HepG2 (cell line): Measurements from ENCODE around the gene SRC. TPM values are rescaled to one million over a fixed set of nuclear protein-coding genes. Genes with fewer than 3 reads are reported as not detected.

Experiments
- ATM ChIP-seq: fragments of 450-650 bp; IDR thresholded peaks from 2 replicates; pipeline ENCODE4 v1.7.1; 2017; ENCODE audit warnings: mild to moderate bottlenecking, borderline replicate concordance
- DPF2 ChIP-seq: sonication (generic); formaldehyde crosslinking; IDR thresholded peaks from 2 replicates; pipeline ENCODE4 v1.4.0; 2020; ENCODE audit warnings: mild to moderate bottlenecking, low read depth, missing genetic modification reagents, borderline replicate concordance
- HNRNPLL ChIP-seq: fragments of 200-400 bp; formaldehyde crosslinking; IDR thresholded peaks from 2 replicates; pipeline ENCODE4 v1.6.1; 2017; ENCODE audit warnings: mild to moderate bottlenecking, low read depth, low read length; ENCODE audit not compliant: poor library complexity, severe bottlenecking
- KAT8 ChIP-seq: IDR thresholded peaks from 2 replicates; pipeline ENCODE4 v1.6.1; 2016; ENCODE audit warnings: missing genetic modification reagents, missing compliant biosample characterization
- NCOA5 ChIP-seq: sonication (generic); formaldehyde crosslinking; IDR thresholded peaks from 2 replicates; pipeline ENCODE4 v1.4.0; 2020; ENCODE audit warnings: missing genetic modification reagents
- RBAK ChIP-seq: sonication (generic); formaldehyde crosslinking; IDR thresholded peaks from 2 replicates; pipeline ENCODE4 v1.5.1; 2020; ENCODE audit warnings: mild to moderate bottlenecking, missing genetic modification reagents
- SP5 ChIP-seq: IDR thresholded peaks from 2 replicates; pipeline ENCODE4 v1.6.1; 2016; ENCODE audit warnings: low read depth, borderline replicate concordance
- STAG1 ChIP-seq: sonication (generic); formaldehyde crosslinking; IDR thresholded peaks from 2 replicates; pipeline ENCODE4 v1.4.0; 2020; ENCODE audit warnings: missing genetic modification reagents
- ZNF367 ChIP-seq: sonication (generic); formaldehyde crosslinking; IDR thresholded peaks from 2 replicates; pipeline ENCODE4 v1.4.0; 2020; ENCODE audit warnings: missing genetic modification reagents, borderline replicate concordance
- ZNF530 ChIP-seq: sonication (generic); formaldehyde crosslinking; IDR thresholded peaks from 2 replicates; pipeline ENCODE4 v1.5.0; 2020; ENCODE audit warnings: low read depth, mild to moderate bottlenecking, missing genetic modification reagents
- ZNF749 ChIP-seq: sonication (generic); formaldehyde crosslinking; IDR thresholded peaks from 2 replicates; pipeline ENCODE4 v1.8.0; 2022; ENCODE audit warnings: mild to moderate bottlenecking, missing genetic modification reagents, moderate library complexity, borderline replicate concordance
- ZNF780A ChIP-seq: sonication (generic); formaldehyde crosslinking; IDR thresholded peaks from 2 replicates; pipeline ENCODE4 v1.8.0; 2022; ENCODE audit warnings: mild to moderate bottlenecking, missing genetic modification reagents, moderate library complexity
- polyA plus RNA-seq, 8 experiments: library from polyadenylated mRNA; depleted of rRNA in 3 of 8; stranded (reverse) in 7 of 8; unstranded in 1 of 8; fragments of >200 nt; fragmentation: Illumina TruSeq in 4 of 8; extraction: Trizol in 4 of 8; gene quantifications; 2 replicates each; pipeline versions ENCODE4 v1.2.1 to v1.2.3, GENCODE V29; 2011 to 2016; ENCODE audit warnings: low read depth in 4 of 8, missing spikeins in 1 of 8, mixed read lengths in 1 of 8; ENCODE audit not compliant: insufficient read depth in 1 of 8
- total RNA-seq, 5 experiments: library from RNA; depleted of rRNA; stranded (reverse); fragments of >200 nt; fragmentation: Illumina TruSeq; extraction: Trizol; gene quantifications; 2 replicates each; pipeline ENCODE4 v1.2.3, GENCODE V29; 2016; ENCODE audit warnings: low read depth in 1 of 5
- TF ChIP-seq, protein P1 (sequence below), 2 experiments: sonication (generic) in 1 of 2; formaldehyde crosslinking in 1 of 2; IDR thresholded peaks; 2 replicates each; pipeline versions ENCODE4 v1.4.0 to v1.6.1; 2018 to 2020; ENCODE audit warnings: missing genetic modification reagents in 2 of 2, borderline replicate concordance in 1 of 2, low read depth in 1 of 2, mild to moderate bottlenecking in 1 of 2, missing biosample characterization in 1 of 2
- TF ChIP-seq, protein P2 (sequence below): sonication (generic); formaldehyde crosslinking; IDR thresholded peaks from 2 replicates; pipeline ENCODE4 v1.5.0; 2020; ENCODE audit warnings: mild to moderate bottlenecking, missing genetic modification reagents
- TF ChIP-seq, protein P3 (sequence below): sonication (generic); formaldehyde crosslinking; IDR thresholded peaks from 2 replicates; pipeline ENCODE4 v1.5.0; 2020; ENCODE audit warnings: missing genetic modification reagents
- TF ChIP-seq, protein P4 (sequence below): IDR thresholded peaks from 2 replicates; pipeline ENCODE4 v1.6.1; 2012; ENCODE audit warnings: inconsistent platforms
- TF ChIP-seq, protein P5 (sequence below): IDR thresholded peaks from 2 replicates; pipeline ENCODE4 v1.6.1; 2012; ENCODE audit warnings: low read depth, low read length, improper control_type of control experiment
- TF ChIP-seq, protein P6 (sequence below): IDR thresholded peaks from 2 replicates; pipeline ENCODE4 v1.6.1; 2016; ENCODE audit warnings: missing compliant biosample characterization, missing genetic modification reagents, borderline replicate concordance
- TF ChIP-seq, protein P7 (sequence below): sonication (generic); formaldehyde crosslinking; IDR thresholded peaks from 2 replicates; pipeline ENCODE4 v1.8.1; 2023; ENCODE audit warnings: mild to moderate bottlenecking, missing genetic modification reagents, borderline replicate concordance

SRC gene
- total and polyA plus RNA-seq, 2 of the 13 experiments (the other 11 are each of a cell fraction or from before 2014, with no cell fraction given): 54.7 to 192 TPM

DNA sequence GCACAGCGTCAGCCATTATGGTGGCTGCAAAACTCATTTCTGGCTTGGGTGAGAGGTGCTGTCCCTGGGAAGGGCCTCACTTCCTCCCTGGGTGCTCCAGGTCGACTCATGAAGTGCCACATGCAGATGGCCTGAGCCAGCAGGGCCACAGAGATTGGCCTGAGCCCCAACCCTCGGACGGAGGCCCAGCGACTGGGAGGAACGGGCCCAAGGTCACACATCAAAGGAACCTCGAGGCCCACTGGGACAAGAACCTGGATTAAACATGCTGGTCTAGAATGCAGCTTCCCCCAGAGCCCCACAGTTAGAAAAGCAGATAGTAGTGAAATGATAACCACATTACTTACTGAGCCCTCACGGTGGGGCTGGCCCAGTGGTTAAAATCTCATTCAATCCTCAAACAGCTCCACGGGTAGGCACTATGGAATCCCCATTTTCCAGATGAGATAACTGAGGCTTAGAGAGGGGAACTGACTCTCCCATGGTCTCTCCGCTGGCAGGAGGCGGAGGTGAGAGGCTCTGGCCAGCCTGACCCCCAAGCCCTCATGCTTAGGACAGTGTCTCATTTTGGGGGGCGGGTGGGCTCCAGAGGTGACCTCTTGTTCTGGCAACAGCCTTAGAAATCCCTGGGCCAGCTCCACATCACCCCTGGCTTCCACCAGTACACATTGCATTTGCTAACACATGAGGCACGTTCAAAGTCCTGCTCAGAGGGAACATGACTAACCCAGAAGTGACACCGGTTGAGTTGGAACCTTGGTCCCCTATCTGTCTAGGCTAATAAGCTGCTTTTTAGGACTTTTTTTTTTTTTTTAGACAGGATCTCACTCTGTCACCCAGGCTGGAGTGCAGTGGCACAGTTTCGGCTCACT lies 53.0 kb downstream of the SRC start (continued):
- TF ChIP-seq, protein P1, sequence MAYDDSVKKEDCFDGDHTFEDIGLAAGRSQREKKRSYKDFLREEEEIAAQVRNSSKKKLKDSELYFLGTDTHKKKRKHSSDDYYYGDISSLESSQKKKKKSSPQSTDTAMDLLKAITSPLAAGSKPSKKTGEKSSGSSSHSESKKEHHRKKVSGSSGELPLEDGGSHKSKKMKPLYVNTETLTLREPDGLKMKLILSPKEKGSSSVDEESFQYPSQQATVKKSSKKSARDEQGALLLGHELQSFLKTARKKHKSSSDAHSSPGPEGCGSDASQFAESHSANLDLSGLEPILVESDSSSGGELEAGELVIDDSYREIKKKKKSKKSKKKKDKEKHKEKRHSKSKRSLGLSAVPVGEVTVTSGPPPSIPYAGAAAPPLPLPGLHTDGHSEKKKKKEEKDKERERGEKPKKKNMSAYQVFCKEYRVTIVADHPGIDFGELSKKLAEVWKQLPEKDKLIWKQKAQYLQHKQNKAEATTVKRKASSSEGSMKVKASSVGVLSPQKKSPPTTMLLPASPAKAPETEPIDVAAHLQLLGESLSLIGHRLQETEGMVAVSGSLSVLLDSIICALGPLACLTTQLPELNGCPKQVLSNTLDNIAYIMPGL (CRISPR knock-in tag; IDR thresholded peaks at IDR 0.05; ENCODE audit: borderline replicate concordance in 1 of 2, low read depth in 1 of 2): peak in 1 of 2 experiments; percentile 57; a peak in 2 of 4 replicates
- TF ChIP-seq KAT8 (CRISPR knock-in tag) (no peak), DPF2 (CRISPR knock-in tag) (peak; percentile 52), ATM (no peak), STAG1 (CRISPR knock-in tag) (peak; percentile 64), SP5 (no peak; the same call in 1 of the 2 replicates), NCOA5 (no peak), ZNF780A (CRISPR knock-in tag) (no peak), ZNF530 (CRISPR knock-in tag) (no peak), HNRNPLL (peak; percentile 10), RBAK (CRISPR knock-in tag) (no peak), ZNF367 (CRISPR knock-in tag) (no peak), ZNF749 (CRISPR knock-in tag) (0 out of 2 replicates have a peak, but pooled peaks have one; percentile 39)
- TF ChIP-seq, protein P2, sequence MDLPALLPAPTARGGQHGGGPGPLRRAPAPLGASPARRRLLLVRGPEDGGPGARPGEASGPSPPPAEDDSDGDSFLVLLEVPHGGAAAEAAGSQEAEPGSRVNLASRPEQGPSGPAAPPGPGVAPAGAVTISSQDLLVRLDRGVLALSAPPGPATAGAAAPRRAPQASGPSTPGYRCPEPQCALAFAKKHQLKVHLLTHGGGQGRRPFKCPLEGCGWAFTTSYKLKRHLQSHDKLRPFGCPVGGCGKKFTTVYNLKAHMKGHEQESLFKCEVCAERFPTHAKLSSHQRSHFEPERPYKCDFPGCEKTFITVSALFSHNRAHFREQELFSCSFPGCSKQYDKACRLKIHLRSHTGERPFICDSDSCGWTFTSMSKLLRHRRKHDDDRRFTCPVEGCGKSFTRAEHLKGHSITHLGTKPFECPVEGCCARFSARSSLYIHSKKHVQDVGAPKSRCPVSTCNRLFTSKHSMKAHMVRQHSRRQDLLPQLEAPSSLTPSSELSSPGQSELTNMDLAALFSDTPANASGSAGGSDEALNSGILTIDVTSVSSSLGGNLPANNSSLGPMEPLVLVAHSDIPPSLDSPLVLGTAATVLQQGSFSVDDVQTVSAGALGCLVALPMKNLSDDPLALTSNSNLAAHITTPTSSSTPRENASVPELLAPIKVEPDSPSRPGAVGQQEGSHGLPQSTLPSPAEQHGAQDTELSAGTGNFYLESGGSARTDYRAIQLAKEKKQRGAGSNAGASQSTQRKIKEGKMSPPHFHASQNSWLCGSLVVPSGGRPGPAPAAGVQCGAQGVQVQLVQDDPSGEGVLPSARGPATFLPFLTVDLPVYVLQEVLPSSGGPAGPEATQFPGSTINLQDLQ (CRISPR knock-in tag): peak; percentile 89
- TF ChIP-seq, protein P3, sequence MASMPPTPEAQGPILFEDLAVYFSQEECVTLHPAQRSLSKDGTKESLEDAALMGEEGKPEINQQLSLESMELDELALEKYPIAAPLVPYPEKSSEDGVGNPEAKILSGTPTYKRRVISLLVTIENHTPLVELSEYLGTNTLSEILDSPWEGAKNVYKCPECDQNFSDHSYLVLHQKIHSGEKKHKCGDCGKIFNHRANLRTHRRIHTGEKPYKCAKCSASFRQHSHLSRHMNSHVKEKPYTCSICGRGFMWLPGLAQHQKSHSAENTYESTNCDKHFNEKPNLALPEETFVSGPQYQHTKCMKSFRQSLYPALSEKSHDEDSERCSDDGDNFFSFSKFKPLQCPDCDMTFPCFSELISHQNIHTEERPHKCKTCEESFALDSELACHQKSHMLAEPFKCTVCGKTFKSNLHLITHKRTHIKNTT (CRISPR knock-in tag): no peak
- TF ChIP-seq, protein P4, sequence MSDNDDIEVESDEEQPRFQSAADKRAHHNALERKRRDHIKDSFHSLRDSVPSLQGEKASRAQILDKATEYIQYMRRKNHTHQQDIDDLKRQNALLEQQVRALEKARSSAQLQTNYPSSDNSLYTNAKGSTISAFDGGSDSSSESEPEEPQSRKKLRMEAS: peak; percentile 68
- TF ChIP-seq, protein P5, sequence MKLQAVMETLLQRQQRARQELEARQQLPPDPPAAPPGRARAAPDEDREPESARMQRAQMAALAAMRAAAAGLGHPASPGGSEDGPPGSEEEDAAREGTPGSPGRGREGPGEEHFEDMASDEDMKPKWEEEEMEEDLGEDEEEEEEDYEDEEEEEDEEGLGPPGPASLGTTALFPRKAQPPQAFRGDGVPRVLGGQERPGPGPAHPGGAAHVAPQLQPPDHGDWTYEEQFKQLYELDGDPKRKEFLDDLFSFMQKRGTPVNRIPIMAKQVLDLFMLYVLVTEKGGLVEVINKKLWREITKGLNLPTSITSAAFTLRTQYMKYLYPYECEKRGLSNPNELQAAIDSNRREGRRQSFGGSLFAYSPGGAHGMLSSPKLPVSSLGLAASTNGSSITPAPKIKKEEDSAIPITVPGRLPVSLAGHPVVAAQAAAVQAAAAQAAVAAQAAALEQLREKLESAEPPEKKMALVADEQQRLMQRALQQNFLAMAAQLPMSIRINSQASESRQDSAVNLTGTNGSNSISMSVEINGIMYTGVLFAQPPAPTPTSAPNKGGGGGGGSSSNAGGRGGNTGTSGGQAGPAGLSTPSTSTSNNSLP: peak; percentile 45
- TF ChIP-seq, protein P6, sequence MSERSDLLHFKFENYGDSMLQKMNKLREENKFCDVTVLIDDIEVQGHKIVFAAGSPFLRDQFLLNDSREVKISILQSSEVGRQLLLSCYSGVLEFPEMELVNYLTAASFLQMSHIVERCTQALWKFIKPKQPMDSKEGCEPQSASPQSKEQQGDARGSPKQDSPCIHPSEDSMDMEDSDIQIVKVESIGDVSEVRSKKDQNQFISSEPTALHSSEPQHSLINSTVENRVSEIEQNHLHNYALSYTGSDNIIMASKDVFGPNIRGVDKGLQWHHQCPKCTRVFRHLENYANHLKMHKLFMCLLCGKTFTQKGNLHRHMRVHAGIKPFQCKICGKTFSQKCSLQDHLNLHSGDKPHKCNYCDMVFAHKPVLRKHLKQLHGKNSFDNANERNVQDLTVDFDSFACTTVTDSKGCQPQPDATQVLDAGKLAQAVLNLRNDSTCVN: no peak; the same call in 1 of the 2 replicates
- TF ChIP-seq, protein P7, sequence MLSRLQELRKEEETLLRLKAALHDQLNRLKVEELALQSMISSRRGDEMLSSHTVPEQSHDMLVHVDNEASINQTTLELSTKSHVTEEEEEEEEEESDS: no peak
